HG03064 (cell line): ENCODE results near the gene OR2C1.

Source experiments
- ATAC-seq: cut with Tn5 transposase; IDR thresholded peaks from one replicate; pipeline ENCODE4 v1.9.1; 2021; ENCODE audit warnings: low read depth; ENCODE audit not compliant: unreplicated experiment

Gene OR2C1

DNA sequence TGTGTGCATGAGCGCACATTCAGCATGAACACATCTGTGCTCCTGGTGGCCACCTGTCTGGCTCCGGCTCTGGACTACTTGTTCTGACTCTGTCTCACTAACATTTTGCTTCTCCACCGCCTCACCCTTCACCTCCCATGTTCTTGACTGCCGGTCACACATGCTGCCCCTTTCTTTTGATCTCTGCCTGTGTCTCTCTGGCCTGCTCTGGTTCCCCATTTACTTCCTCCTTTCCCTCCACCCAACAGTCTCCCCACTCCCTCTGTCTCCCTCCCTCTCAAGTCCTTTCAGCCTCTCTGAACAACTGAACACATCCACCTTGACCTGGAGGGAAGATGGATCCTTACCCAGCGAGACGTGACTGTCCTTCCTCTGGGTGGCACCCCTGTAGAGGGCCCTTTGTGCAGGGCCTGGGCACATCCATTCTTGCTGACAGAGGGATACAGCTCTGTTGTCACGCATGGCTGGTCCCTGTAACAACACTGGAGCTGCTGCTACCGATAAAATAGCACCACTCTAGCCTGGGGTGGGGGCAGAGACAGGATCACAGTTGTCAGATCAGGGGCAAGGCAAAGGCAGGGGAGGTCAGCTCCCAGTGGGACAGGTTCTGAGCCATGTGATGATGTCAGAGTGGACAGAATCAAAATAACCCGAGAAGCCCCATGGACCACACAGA, 34.1 kb downstream of the OR2C1 start:
- ATAC-seq: no peak

DNA sequence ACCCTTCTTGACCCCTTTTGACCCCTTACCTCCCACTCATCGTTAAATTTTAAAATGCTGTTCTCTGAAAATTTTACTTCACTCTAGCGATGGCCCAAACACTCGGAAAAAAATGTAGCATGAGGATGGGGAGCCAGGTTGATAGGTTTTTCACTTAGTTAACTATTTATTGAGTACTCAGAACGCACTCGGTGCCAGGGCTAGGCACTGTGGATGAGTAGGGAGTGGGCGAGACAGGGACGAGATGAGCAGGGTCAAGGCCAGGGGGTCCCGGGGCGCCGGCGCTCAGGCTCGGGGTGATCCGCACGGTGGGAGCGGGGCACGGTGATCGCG, 44.7 kb downstream of the OR2C1 start:
- no peak for ATAC-seq

DNA sequence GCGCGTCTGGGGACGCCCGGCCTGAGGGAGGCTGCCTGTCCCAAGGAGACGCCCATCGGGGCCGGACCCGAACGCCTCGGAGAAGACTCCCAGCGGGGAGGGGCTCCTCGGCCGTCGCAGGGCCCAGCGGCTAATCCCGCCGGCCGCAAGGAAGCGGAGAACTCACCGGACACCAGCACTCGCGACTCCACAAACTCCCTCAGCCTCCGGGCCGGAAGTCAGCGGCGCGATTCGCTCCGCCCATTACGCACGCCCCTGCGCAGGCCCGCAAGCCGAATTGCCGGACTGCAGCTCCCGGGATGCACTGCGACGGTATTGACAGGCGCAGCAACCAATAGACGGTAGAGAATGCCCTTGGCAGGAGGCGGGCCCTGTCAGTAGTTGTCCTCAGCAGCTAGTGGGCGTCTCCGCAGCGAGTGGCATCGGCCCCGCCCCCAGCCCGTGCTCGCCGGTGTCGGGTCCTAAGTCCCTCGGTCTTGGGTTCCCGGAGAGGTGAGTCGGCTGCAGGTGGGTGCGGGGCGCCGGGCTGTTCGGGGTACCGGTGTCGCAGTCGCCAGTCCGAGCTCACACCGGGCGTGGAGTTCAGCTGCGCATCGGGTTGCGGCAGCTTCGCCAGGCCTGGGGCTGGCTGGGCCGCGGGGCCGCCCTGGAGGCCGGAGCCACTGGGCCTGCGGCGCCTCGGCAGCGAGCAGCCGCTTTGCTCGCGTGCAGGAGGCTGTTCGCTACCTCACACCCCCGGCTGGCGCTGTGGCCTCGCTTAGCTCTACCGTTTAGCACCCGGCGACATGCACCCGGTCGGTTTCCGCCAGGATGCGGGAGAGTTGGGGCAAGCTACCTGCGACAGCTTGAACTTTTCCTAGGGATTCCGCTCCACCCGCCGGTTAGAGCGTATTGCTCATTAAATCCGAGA, 45.3 kb downstream of the OR2C1 start, which contains the start of the genes ZNF174 and ZSCAN32:
Gene ZNF174, plus strand, starts transcription at position 437 of the 910 bp plus-strand sequence. CDS start 790 bp downstream, outside the sequence.
Gene ZSCAN32, minus strand, starts transcription at position 226 of the 910 bp plus-strand sequence. CDS start 3,447 bp downstream, outside the sequence.
- ATAC-seq: peak; percentile 93

- ATAC-seq: no peak
These were observed 46.2 kb downstream of the OR2C1 start for GRCh38 chr16:3401719-3402397.
